Stimulated activated CD4-positive, alpha-beta T cell treated with anti-CD3 and anti-CD28 coated beads, Interleukin-15, amount 100 ng/mL, for 24 hours (primary cell): ENCODE measurements around the gene MRPL21.

Experiments
- DNase-seq: peaks from one replicate; pipeline ENCODE4 v3.0.0-alpha.2; 2020

The MRPL21 gene

DNA sequence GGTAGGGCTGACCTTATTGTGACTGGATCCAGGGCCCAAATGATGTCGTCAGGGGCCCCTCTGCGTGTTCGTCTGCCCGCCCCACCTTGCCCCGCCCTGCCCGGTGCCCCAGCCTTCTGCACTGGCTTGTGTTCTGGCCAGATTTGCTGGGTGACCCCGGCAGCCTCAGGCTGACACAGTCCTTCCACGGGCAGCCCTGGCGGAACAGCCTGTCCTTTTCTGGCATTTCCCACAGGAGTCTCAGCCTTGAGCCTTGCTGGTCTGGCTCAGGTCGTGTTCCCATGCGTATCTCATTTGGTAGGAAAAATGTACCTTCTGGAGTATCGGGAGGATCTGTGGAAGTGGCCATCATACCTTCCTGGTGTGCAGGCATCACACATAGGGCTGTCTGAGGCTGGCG lies 31.0 kb upstream of the MRPL21 start:
- no peak for DNase-seq

- DNase-seq = no peak
Measured at GRCh38 chr11:68934321-68934645, 30.7 kb upstream of the MRPL21 start.

DNA sequence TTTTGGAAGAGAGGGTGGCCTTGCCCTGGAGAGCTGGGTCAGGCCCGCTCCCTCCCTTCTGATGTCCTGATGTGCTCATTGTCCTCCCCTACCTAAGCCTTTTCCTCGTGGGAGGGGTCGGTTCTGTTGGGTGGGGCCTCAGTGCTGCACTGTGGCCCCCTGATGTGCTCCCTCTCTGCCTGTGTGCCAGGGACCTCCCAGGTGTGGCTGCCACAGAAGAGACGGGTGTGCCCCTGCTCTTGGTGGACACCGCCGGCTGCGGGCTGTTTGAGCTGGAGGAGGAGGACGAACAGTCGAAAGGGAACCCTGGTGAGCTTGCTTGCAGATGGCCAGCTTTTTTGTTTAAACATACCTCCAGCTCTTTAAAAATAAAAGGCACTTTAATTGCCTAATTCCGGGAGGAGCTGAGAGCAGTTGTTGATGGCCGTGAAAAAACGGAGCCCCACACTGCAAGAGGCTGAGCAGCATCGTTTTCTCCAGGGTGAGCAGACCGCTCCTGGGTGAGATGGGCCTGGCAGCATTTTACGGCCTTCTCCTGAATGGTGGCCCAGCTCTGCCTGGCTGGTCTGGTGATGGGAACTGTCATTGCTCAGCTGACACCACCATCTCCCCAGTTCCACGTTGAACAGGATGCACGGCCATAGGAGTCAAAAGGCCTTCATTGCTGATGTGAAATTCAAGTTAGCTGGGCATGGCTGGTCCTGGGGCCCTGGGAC lies 30.1 kb upstream of the MRPL21 start:
- DNase-seq = no peak

DNA sequence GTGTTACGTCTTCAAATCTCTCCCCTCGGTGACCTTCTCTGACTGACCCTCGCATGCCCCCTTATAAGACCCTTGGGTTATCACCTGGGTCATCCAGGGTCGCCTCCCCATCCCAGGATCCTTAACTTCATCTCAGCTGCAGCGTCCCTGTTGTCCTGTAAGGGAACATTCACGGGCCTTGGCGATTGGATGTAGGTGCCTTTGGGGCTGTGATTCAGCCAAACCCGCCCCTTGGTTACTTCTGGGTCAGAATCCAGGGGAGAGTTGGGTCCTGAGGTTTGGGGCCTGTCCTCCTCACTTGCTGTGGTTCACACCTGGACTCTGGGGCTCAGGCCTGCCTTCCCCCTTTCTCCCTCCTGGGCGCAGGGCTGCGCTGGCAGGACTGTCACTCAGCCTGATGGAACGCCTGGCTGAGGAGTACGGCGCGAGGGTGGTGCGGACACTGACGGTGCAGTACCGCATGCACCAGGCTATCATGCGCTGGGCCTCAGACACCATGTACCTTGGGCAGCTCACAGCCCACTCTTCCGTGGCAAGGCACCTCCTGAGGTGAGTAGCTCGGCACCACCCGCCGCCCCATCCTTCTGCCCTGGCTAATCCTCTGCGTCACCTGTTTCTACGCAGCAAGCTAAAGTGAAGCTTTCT lies 29.4 kb upstream of the MRPL21 start:
- DNase-seq = no peak

- DNase-seq = no peak
Measured at GRCh38 chr11:68932358-68932757, 28.7 kb upstream of the MRPL21 start.

GRCh38 chr11:68931911-68932310 lies 28.3 kb upstream of the MRPL21 start:
- no peak for DNase-seq

GRCh38 chr11:68930991-68931855 lies 27.6 kb upstream of the MRPL21 start:
- no peak for DNase-seq

DNA sequence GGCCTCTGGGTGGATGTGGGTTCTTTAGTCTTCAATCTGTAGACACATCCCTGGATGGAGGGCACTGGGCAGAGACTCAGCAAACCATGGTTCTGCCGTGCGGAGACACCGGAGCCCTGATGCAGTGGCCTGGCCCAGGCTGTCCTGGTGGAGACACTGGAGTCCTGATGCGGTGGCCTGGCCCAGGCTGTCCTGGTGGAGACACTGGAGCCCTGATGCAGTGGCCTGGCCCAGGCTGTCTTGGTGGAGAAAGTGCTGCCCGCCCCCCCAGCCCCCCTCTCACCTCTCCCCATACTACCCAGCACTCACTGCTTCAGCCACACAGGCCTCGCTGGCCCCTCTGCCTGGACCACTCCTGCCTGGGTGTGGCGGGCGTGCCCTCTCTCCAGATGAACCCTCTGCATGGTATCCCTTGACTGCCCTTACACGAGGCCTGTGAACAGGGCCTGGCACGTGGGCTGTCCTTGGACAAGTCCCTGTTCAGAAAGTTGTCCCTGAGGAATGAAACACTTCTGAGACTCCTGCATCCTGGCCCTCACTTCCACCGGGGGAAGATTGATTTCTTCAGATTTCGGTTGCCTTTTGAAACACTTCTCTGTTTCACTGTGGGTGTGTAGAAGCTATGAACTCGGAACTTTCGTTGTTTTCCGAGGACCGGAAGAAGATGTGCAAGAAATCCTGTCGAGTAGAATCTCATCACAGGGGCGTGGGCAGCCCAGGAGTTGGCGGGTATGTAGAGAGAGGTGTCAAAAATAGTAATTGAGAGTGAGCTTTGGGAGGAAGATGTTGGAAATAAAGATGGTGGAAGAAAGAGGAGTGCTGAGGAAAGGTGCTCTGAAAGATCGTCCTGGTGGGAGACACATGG lies 26.3 kb upstream of the MRPL21 start:
- DNase-seq = no peak

DNA sequence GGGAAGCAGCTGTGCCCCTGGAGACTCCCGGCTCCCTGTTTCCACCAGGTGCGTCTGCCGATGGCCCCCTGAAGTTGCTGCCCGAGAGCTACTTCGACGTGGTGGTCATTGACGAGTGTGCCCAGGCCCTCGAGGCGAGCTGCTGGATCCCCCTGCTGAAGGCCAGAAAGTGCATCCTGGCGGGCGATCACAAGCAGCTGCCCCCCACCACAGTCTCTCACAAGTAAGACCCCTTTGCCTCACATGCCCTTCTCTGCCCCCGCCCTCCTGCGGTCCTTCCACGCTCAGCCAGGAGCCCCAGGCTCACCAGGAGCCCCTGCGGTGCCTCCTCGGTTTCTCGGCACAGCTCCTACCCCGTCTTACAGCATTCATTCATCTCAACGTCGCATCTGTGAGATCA lies 25.5 kb upstream of the MRPL21 start:
- DNase-seq = no peak

- no peak for DNase-seq
Measured at GRCh38 chr11:68928136-68928880, 24.7 kb upstream of the MRPL21 start.

DNA sequence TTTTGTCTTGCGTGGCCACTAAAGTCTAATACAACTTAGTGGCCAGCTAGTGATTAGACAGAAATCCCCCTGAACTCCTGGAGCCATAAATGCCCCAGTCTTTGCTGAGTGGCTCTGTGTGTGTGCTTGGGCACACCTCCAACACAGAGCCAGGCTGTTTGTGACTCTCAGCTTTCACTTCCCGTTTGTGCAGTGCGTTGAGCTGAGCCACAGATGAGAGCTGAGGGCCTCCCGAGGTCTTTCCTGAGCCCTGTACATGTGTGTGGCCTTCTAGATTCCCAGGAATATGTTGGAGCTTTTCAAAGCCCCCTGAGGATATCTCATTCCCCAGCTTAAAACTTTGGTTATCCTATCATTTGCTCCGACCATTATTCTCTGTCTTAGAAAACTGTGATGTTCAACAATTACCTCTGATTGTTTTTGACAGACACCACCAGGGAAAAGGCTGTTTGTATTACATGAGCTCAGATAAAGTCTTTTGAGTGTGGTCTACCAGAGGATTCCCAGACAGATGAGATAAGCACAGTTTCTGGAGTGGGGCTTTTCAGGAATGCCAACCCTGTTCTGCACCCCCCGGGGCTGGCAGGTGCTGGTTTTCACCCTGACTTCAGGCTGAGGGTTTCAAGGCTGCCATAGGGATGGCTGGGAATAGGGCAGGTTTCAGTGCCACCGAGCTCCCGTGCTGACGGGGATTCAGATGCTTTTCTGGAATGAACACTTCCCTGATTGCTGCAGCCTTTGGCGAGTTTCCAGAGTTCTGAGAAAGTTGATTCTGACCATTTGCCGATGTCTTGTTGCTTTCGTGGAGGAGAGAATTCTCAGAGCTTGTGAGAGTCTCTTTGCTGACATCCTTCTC lies 23.9 kb upstream of the MRPL21 start:
- no peak for DNase-seq

GRCh38 chr11:68925611-68926010 lies 22.0 kb upstream of the MRPL21 start:
- no peak for DNase-seq

DNA sequence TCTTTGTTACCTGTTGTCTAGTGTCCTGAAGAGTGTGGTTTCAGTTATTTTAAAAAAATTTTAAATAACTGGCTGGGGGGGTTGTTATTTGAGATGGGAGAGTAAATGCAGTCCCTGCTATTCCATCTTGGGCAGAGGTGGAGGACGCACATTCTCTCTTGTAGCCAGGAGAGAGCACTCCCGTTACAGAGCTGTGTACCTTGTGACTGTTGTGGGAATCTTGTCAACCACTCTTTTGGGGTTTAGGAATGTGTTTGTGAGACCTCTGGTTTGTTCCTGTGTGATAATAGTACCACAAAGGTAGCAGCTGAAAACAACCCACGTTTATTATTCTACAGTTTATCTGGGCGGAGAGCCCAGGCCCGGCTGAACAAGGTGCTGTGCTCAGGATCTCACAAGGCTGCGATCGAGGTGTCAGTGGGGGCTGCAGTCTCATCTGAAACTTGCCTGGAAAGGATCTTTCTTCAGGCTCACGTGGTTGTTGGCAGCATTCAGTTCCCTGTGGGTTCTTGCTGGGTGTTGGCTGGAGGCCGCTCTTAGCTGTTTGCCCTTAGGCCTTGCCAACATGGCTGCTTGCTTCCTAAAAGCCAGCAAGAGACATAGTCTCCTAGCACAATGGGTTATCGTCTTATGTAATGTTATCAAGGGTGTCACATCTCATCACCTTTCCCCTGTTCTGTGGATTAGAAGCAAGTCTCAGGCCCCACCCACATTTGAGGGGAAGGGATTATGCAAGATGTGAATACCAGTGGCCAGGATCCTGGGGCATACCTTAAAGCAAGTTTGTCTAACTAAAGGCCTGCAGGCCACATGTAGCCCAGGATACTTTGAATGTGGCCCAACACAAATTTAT lies 20.7 kb upstream of the MRPL21 start:
- DNase-seq = no peak

- DNase-seq = no peak
Measured at GRCh38 chr11:68923614-68924013, 20.0 kb upstream of the MRPL21 start.

DNA sequence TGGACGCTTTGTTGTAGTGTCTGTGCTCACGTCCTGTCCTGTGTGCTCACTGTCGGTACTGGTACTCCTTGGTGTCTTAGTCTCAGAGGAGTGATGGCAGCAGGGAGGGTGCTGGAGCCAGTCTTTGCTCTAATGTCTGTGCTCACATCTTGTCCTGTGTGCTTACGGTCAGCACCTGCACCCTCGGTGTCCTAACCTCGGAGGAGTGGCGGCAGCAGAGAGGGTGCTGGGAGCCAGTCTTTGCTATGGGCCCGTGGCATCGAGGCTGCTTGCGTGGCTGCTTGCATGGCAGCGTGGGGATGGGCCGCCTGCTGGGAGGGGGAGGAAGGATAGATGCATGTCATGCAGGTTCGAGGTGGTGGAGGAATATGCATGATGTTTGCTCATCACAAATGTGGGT lies 12.8 kb upstream of the MRPL21 start:
- no peak for DNase-seq

GRCh38 chr11:68914761-68915160 lies 11.1 kb upstream of the MRPL21 start:
- DNase-seq = no peak

- DNase-seq = no peak
Measured at GRCh38 chr11:68913188-68913587, 9.6 kb upstream of the MRPL21 start.

DNA sequence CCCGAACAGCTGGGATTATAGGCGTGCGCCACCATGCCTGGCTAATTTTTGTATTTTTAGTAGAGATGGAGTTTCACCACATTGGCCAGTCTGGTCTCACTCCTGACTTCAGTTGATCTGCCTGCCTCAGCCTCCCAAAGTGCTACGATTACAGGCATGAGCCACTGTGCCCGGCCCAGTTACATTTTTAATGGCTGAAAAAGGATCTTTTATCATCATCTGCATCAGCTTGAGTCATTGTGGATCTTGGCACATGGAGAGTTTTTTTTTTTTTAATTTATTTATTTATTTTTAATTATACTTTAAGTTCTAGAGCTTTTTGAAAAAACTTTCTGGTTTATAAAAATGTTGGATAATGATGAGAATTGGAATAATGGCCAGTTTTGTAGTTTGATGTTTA lies 8.6 kb upstream of the MRPL21 start:
- no peak for DNase-seq

DNA sequence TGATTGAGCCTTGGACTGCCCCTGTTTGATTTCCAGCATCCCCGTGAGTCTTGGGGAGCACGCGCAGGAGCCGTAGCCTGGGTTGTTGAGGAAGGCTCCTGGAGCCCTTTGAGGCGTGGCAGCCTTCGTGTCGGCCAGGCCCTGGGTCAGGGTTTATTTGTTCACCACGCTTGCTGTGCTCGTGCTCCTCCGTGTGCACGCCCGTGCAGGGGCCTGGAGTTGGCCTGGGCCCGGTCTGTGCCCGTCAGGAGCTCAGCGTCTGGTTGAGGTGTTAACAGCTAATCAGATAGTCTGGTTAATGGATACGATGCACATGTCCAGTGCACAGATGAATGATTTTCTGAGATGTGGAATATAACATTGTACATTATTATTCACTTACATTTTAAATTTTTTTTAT lies 8.1 kb upstream of the MRPL21 start:
- DNase-seq = no peak

DNA sequence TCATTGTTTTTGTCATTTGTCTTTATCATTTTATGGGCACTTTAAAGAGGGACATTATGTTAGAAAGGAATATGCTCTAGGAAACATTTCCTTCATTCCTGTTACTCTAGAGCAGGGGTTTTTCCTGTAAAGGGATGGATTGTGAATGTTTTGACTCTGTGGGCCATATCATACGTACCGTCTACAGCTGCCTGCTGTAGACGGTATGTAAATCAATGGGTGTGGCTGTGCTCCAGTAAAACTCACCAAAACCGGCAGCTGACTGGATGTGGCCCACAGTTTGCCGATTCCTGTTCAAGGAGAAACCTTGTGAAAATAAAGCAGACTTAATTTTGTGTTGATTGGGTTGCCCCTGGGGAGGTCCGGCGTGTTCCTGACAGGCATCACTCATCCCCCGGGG lies 7.3 kb upstream of the MRPL21 start:
- DNase-seq = no peak
